H9 (cell line): ENCODE results near the gene CDH22. TPM values are rescaled to one million over a fixed set of nuclear protein-coding genes. Genes with fewer than 3 reads are reported as not detected.

Experiments
- DNase-seq: peaks from one replicate; pipeline ENCODE4 v3.0.0-alpha.2; 2017
- H2AFZ ChIP-seq: one replicate; pipeline ENCODE4 v1.6.1; 2013; ENCODE audit warnings: mild to moderate bottlenecking, low read length, control low read depth, moderate library complexity
- H2AK5ac ChIP-seq: 2 replicates; pipeline ENCODE4 v1.6.1; 2013; ENCODE audit warnings: low read length, control low read depth, mixed read lengths; ENCODE audit not compliant: insufficient read length
- H2BK120ac ChIP-seq: one replicate; pipeline ENCODE4 v1.6.1; 2013; ENCODE audit warnings: low read depth, mild to moderate bottlenecking, low read length, control low read depth, inconsistent platforms; ENCODE audit not compliant: poor library complexity, severe bottlenecking
- H2BK12ac ChIP-seq: 2 replicates; pipeline ENCODE4 v1.6.1; 2013; ENCODE audit warnings: low read length, control low read depth, mixed read lengths, low read depth; ENCODE audit not compliant: insufficient read length
- H2BK15ac ChIP-seq: 2 replicates; pipeline ENCODE4 v1.6.1; 2013; ENCODE audit warnings: low read depth, low read length, control low read depth
- H2BK20ac ChIP-seq: one replicate; pipeline ENCODE4 v1.6.1; 2013; ENCODE audit warnings: low read depth, mild to moderate bottlenecking, low read length, control low read depth, inconsistent platforms; ENCODE audit not compliant: poor library complexity, severe bottlenecking
- H2BK5ac ChIP-seq: 2 replicates; pipeline ENCODE4 v1.6.1; 2013; ENCODE audit warnings: low read length, control low read depth, mixed read lengths; ENCODE audit not compliant: insufficient read length
- H3K14ac ChIP-seq: 2 replicates; pipeline ENCODE4 v1.6.1; 2013; ENCODE audit warnings: low read length, control low read depth; ENCODE audit not compliant: insufficient read depth
- H3K18ac ChIP-seq: 2 replicates; pipeline ENCODE4 v1.6.1; 2013; ENCODE audit warnings: low read depth, mild to moderate bottlenecking, mixed read lengths, low read length, control low read depth; ENCODE audit not compliant: insufficient read length
- H3K23ac ChIP-seq: 2 replicates; pipeline ENCODE4 v1.6.1; 2013; ENCODE audit warnings: low read length, control low read depth, mixed read lengths, low read depth; ENCODE audit not compliant: insufficient read length
- H3K23me2 ChIP-seq: 2 replicates; pipeline ENCODE4 v1.6.1; 2013; ENCODE audit warnings: low read depth, mild to moderate bottlenecking, mixed read lengths, low read length, control low read depth; ENCODE audit not compliant: insufficient read length, poor library complexity, severe bottlenecking
- H3K27ac ChIP-seq: 2 replicates; pipeline ENCODE4 v1.5.1; 2013; ENCODE audit warnings: low read length, control low read depth, mixed read lengths, low read depth; ENCODE audit not compliant: insufficient read length
- H3K27me3 ChIP-seq: 2 replicates; pipeline ENCODE4 v1.6.1; 2013; ENCODE audit warnings: low read length, control low read depth, inconsistent platforms; ENCODE audit not compliant: insufficient read depth
- H3K4ac ChIP-seq: 2 replicates; pipeline ENCODE4 v1.6.1; 2013; ENCODE audit warnings: low read depth, mild to moderate bottlenecking, control low read depth, inconsistent platforms, low read length, moderate library complexity
- H3K4me1 ChIP-seq: 2 replicates; pipeline ENCODE4 v1.6.1; 2013; ENCODE audit warnings: low read length, control low read depth, inconsistent platforms; ENCODE audit not compliant: insufficient read depth
- H3K4me2 ChIP-seq: 2 replicates; pipeline ENCODE4 v1.6.1; 2013; ENCODE audit warnings: low read length, control low read depth, mixed read lengths; ENCODE audit not compliant: insufficient read length, insufficient read depth
- H3K56ac ChIP-seq: 2 replicates; pipeline ENCODE4 v1.6.1; 2013; ENCODE audit warnings: low read depth, mild to moderate bottlenecking, mixed read lengths, low read length, control low read depth; ENCODE audit not compliant: insufficient read length
- H3K79me1 ChIP-seq: 2 replicates; pipeline ENCODE4 v1.6.1; 2013; ENCODE audit warnings: low read depth, mild to moderate bottlenecking, moderate library complexity, low read length, control low read depth, inconsistent platforms; ENCODE audit not compliant: insufficient read depth, poor library complexity, severe bottlenecking
- H3K79me2 ChIP-seq: 2 replicates; pipeline ENCODE4 v1.6.1; 2013; ENCODE audit warnings: low read length, control low read depth, inconsistent platforms; ENCODE audit not compliant: insufficient read depth
- H3K9ac ChIP-seq: 2 replicates; pipeline ENCODE4 v1.6.1; 2013; ENCODE audit warnings: low read length, control low read depth, mixed read lengths; ENCODE audit not compliant: insufficient read length; ENCODE audit errors: extremely low read depth
- H3K9me3 ChIP-seq: one replicate; pipeline ENCODE4 v1.6.1; 2013; ENCODE audit warnings: low read depth, low read length, inconsistent platforms; ENCODE audit not compliant: control insufficient read depth
- H3T11ph ChIP-seq: one replicate; pipeline ENCODE4 v1.6.1; 2013; ENCODE audit warnings: mild to moderate bottlenecking, low read length, control low read depth, inconsistent platforms
- H4K20me1 ChIP-seq: one replicate; pipeline ENCODE4 v1.6.1; 2013; ENCODE audit not compliant: control insufficient read depth, insufficient read length, insufficient read depth
- H4K5ac ChIP-seq: 2 replicates; pipeline ENCODE4 v1.6.1; 2013; ENCODE audit warnings: low read depth, mild to moderate bottlenecking, mixed read lengths, low read length, control low read depth; ENCODE audit not compliant: insufficient read length
- H4K8ac ChIP-seq: replicated peaks from 2 replicates; pipeline ENCODE4 v1.6.1; 2013; ENCODE audit warnings: low read length, control low read depth, mixed read lengths, low read depth; ENCODE audit not compliant: insufficient read length
- H4K91ac ChIP-seq: 2 replicates; pipeline ENCODE4 v1.6.1; 2013; ENCODE audit warnings: low read depth, mild to moderate bottlenecking, moderate library complexity, mixed read lengths, low read length, control low read depth; ENCODE audit not compliant: insufficient read length
- H3K27ac Mint-ChIP-seq, 3 experiments: 2 replicates in 2 of 3; 3 replicates in 1 of 3; pipeline ENCODE4 v1.8.0; 2020 to 2021; ENCODE audit warnings: mixed read lengths in 3 of 3, mild to moderate bottlenecking in 1 of 3, moderate library complexity in 1 of 3
- H3K27me3 Mint-ChIP-seq: 2 replicates; pipeline ENCODE4 v1.8.0; 2021; ENCODE audit warnings: low read depth, mild to moderate bottlenecking, moderate library complexity, mixed read lengths
- H3K36me3 Mint-ChIP-seq, 3 experiments: 2 replicates in 2 of 3; 3 replicates in 1 of 3; pipeline ENCODE4 v1.8.0; 2020 to 2021; ENCODE audit warnings: low read depth in 3 of 3, mixed read lengths in 3 of 3; ENCODE audit not compliant: insufficient read depth in 1 of 3
- H3K4me1 Mint-ChIP-seq, 2 experiments: 2 replicates each; pipeline ENCODE4 v1.8.0; 2020; ENCODE audit warnings: mixed read lengths in 2 of 2
- H3K4me3 Mint-ChIP-seq, 2 experiments: 2 replicates in 1 of 2; 3 replicates in 1 of 2; pipeline ENCODE4 v1.8.0; 2020 to 2021; ENCODE audit warnings: mild to moderate bottlenecking in 2 of 2, mixed read lengths in 2 of 2, moderate library complexity in 1 of 2
- H3K9me3 Mint-ChIP-seq, 2 experiments: 2 replicates in 1 of 2; 3 replicates in 1 of 2; pipeline ENCODE4 v1.8.0; 2020; ENCODE audit warnings: mild to moderate bottlenecking in 2 of 2, mixed read lengths in 2 of 2, moderate library complexity in 1 of 2
- CTCF ChIP-seq: fragments of 200-600 bp; sonication (generic); conservative IDR thresholded peaks from 3 replicates; pipeline ENCODE4 v1.8.0; 2021; ENCODE audit warnings: antibody characterized with exemption, mild to moderate bottlenecking
- WGBS: extraction: QIAGEN DNeasy Blood & Tissue Kit; methylation state at CpG from one replicate; pipeline ENCODE4 v1.1.7; 2013; ENCODE audit warnings: missing lambda C conversion rate, low lambda C conversion rate, mixed read lengths; ENCODE audit not compliant: insufficient read length; ENCODE audit errors: extremely low coverage; 5-methylcytosine and 5-hydroxymethylcytosine counted together
- total RNA-seq: library from RNA; stranded (reverse); gene quantifications from 2 replicates; pipeline ENCODE4 v1.2.1, GENCODE V29; 2021

The CDH22 gene
- total RNA-seq, 1 experiment from 2014 or later: not detected

GRCh38 chr20:46284040-46284427 lies 24.3 kb downstream of the CDH22 start:
- Mint-ChIP-seq H3K27me3 (peaks cover 26% of the 10 kb centered on the region), H3K4me3 (no peak overlapping the region), H3K27ac (no peak overlapping the region), H3K4me1 (peaks cover 13 to 22% of the 10 kb centered on the region in 2 experiments), H3K9me3 (no peaks in the 10 kb centered on the region), H3K36me3 (no peaks in the 10 kb centered on the region)
- Histone ChIP-seq H3K4me1 (no peaks in the 10 kb centered on the region), H3K79me1 (no peaks in the 10 kb centered on the region), H2AFZ (no peak overlapping the region), H3K23ac (no peak overlapping the region), H3K9me3 (no peaks in the 10 kb centered on the region), H4K20me1 (no peaks in the 10 kb centered on the region), H2BK15ac (no peak overlapping the region), H3K56ac (no peak overlapping the region), H3K9ac (no peak overlapping the region), H2BK12ac (no peak overlapping the region), H4K5ac (no peak overlapping the region), H4K91ac (no peak overlapping the region), H3K27ac (no peak overlapping the region), H3K27me3 (no peaks in the 10 kb centered on the region), H3K18ac (no peak overlapping the region), H2BK20ac (no peak overlapping the region), H2BK5ac (no peak overlapping the region), H4K8ac (no peak overlapping the region), H3K79me2 (no peaks in the 10 kb centered on the region), H3K4ac (no peak overlapping the region), H2BK120ac (no peak overlapping the region), H3K23me2 (no peaks in the 10 kb centered on the region), H3K14ac (no peak overlapping the region), H2AK5ac (no peak overlapping the region), H3K4me2 (no peak overlapping the region), H3T11ph (no peak overlapping the region)
- DNase-seq: no peak
- no CpG with 5 or more reads among the region's 7 CpGs for WGBS
- no peak for TF ChIP-seq CTCF
